22Rv1 (cell line): Measurements from ENCODE around the gene TEX53.

ENCODE experiments used
- ZFX ChIP-seq: fragments of 450-650 bp; IDR thresholded peaks from 2 replicates; pipeline ENCODE4 v1.6.1; 2017; ENCODE audit warnings: antibody characterized with exemption, borderline replicate concordance
- TF ChIP-seq, protein P1 (sequence below): fragments of 450-650 bp; IDR thresholded peaks from 2 replicates; pipeline ENCODE4 v1.5.1; 2017; ENCODE audit warnings: mild to moderate bottlenecking

DNA sequence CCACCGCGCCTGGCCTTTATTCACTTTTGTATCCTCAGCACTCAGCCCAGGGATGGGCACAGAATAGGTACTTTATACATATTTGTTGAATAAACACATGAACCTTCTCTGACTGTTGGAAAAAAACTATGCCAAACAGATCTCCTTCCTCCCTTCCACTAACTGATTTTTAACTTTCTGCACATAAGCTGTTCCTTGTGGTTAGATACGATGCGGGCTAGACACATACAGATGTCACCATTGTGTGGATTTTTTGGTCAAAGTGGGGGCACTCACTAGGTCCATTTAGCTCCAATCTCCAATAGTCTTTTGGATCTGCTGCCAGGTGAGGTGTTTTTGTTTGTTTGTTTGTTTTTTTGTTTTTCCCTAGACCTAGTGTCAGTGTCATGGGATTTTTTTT is 19.3 kb upstream of the TEX53 start:
- TF ChIP-seq, protein P1, sequence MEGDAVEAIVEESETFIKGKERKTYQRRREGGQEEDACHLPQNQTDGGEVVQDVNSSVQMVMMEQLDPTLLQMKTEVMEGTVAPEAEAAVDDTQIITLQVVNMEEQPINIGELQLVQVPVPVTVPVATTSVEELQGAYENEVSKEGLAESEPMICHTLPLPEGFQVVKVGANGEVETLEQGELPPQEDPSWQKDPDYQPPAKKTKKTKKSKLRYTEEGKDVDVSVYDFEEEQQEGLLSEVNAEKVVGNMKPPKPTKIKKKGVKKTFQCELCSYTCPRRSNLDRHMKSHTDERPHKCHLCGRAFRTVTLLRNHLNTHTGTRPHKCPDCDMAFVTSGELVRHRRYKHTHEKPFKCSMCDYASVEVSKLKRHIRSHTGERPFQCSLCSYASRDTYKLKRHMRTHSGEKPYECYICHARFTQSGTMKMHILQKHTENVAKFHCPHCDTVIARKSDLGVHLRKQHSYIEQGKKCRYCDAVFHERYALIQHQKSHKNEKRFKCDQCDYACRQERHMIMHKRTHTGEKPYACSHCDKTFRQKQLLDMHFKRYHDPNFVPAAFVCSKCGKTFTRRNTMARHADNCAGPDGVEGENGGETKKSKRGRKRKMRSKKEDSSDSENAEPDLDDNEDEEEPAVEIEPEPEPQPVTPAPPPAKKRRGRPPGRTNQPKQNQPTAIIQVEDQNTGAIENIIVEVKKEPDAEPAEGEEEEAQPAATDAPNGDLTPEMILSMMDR, result no peak
- no peak for TF ChIP-seq ZFX
